IPS-NIHi11 (cell line): ENCODE measurements around the gene AP1B1.

Source experiments
- DNase-seq: peaks from one replicate; pipeline ENCODE4 v3.0.0; 2012; ENCODE audit warnings: mixed read lengths, low spot score

Gene AP1B1

GRCh38 chr22:29313126-29313575 lies 75.2 kb downstream of the AP1B1 start:
- DNase-seq: peak; percentile 91

- DNase-seq: no peak
Measured at GRCh38 chr22:29312218-29313125, 75.9 kb downstream of the AP1B1 start.

- no peak for DNase-seq
Measured at GRCh38 chr22:29311464-29312217, 76.7 kb downstream of the AP1B1 start.

GRCh38 chr22:29310863-29311339 lies 77.5 kb downstream of the AP1B1 start:
- peak; percentile 79 for DNase-seq

- DNase-seq: no peak
Measured at GRCh38 chr22:29310065-29310862, 78.1 kb downstream of the AP1B1 start.

- DNase-seq: no peak
Measured at GRCh38 chr22:29309332-29310064, 78.9 kb downstream of the AP1B1 start.

- DNase-seq: no peak
Measured at GRCh38 chr22:29308791-29309262, 79.5 kb downstream of the AP1B1 start.

GRCh38 chr22:29308148-29308790 lies 80.1 kb downstream of the AP1B1 start:
- no peak for DNase-seq

GRCh38 chr22:29307596-29308147 lies 80.7 kb downstream of the AP1B1 start:
- DNase-seq: no peak

GRCh38 chr22:29306835-29307595 lies 81.4 kb downstream of the AP1B1 start:
- DNase-seq: peak; percentile 89

- peak; percentile 82 for DNase-seq
Measured at GRCh38 chr22:29306175-29306834, 82.1 kb downstream of the AP1B1 start, which contains the start of gene GAS2L1. Gene GAS2L1 (plus strand): TSS chr22:29306650. CDS start chr22:29308106, 1,456 bp downstream.

- DNase-seq: no peak
Measured at GRCh38 chr22:29305836-29306174, 82.6 kb downstream of the AP1B1 start.

GRCh38 chr22:29302681-29303465 lies 85.5 kb downstream of the AP1B1 start:
- DNase-seq: no peak

GRCh38 chr22:29302402-29302680 lies 86.0 kb downstream of the AP1B1 start:
- DNase-seq: no peak

GRCh38 chr22:29301716-29302401 lies 86.5 kb downstream of the AP1B1 start:
- no peak for DNase-seq

- DNase-seq: no peak
Measured at GRCh38 chr22:29300807-29301601, 87.4 kb downstream of the AP1B1 start.

- no peak for DNase-seq
Measured at GRCh38 chr22:29300467-29300806, 87.9 kb downstream of the AP1B1 start.
